HG03045 (cell line): ENCODE data around the gene PIEZO1.
"Not testable (repeated sequence)": the region's sequence is repeated elsewhere in the genome, so short reads cannot be mapped to it uniquely, and the experiment has no call there.

ENCODE experiments used
- ATAC-seq: cut with Tn5 transposase; IDR thresholded peaks from one replicate; pipeline ENCODE4 v1.9.1; 2021; ENCODE audit warnings: mild to moderate bottlenecking, moderate library complexity; ENCODE audit not compliant: unreplicated experiment

The PIEZO1 gene

GRCh38 chr16:88678224-88678979, 106.6 kb downstream of the PIEZO1 start:
- ATAC-seq, result no peak

- no peak for ATAC-seq
Observed at GRCh38 chr16:88677721-88678120, 107.3 kb downstream of the PIEZO1 start.

- ATAC-seq, result no peak
Observed at GRCh38 chr16:88676502-88677242, 108.3 kb downstream of the PIEZO1 start.

GRCh38 chr16:88673716-88674379, 111.2 kb downstream of the PIEZO1 start:
- ATAC-seq, result no peak

GRCh38 chr16:88672776-88673175, 112.2 kb downstream of the PIEZO1 start:
- ATAC-seq, result no peak

GRCh38 chr16:88671806-88672205, 113.2 kb downstream of the PIEZO1 start:
- ATAC-seq, result no peak

- ATAC-seq, result no peak
Observed at GRCh38 chr16:88669980-88670379, 115.0 kb downstream of the PIEZO1 start.

GRCh38 chr16:88669493-88669892, 115.5 kb downstream of the PIEZO1 start:
- not testable (repeated sequence) for ATAC-seq

- no peak for ATAC-seq
Observed at GRCh38 chr16:88667461-88667860, 117.6 kb downstream of the PIEZO1 start.

GRCh38 chr16:88665570-88665969, 119.5 kb downstream of the PIEZO1 start:
- ATAC-seq, result no peak
